Keratinocyte (primary cell): ENCODE measurements around the gene TRIM54. TPM values are rescaled to one million over a fixed set of nuclear protein-coding genes. Genes with fewer than 3 reads are reported as not detected.

ENCODE experiments used
- DNase-seq: peaks from one replicate; pipeline ENCODE4 v3.0.0-alpha.2; 2011; ENCODE audit warnings: low read depth, missing footprints, low spot score
- FAIRE-seq: peaks from 2 replicates; lab custom pipeline; 2011; peaks lifted over from hg19 to GRCh38; lab: Jason Lieb, UNC
- H2AFZ ChIP-seq: 2 replicates; pipeline ENCODE4 v1.6.0; 2012; ENCODE audit warnings: low read length, control low read depth, inconsistent platforms; ENCODE audit not compliant: control insufficient read depth
- H3K27ac ChIP-seq: 2 replicates; pipeline ENCODE4 v1.5.1; 2011; ENCODE audit warnings: low read length; ENCODE audit not compliant: control insufficient read depth, insufficient read depth
- H3K27me3 ChIP-seq: 3 replicates; pipeline ENCODE4 v1.6.0; 2011; ENCODE audit warnings: low read length; ENCODE audit not compliant: control insufficient read depth, insufficient read depth; ENCODE audit errors: extremely low read depth
- H3K36me3 ChIP-seq, 2 experiments: 2 replicates in 1 of 2; 3 replicates in 1 of 2; pipeline ENCODE4 v1.5.1; 2011; ENCODE audit warnings: low read length in 2 of 2, mild to moderate bottlenecking in 1 of 2; ENCODE audit not compliant: control insufficient read depth in 2 of 2, insufficient read depth in 2 of 2; ENCODE audit errors: extremely low read depth in 1 of 2
- H3K4me1 ChIP-seq: 3 replicates; pipeline ENCODE4 v1.5.1; 2011; ENCODE audit warnings: low read length; ENCODE audit not compliant: control insufficient read depth, insufficient read depth; ENCODE audit errors: extremely low read depth
- H3K4me2 ChIP-seq: 3 replicates; pipeline ENCODE4 v1.6.0; 2011; ENCODE audit warnings: low read depth, low read length; ENCODE audit not compliant: control insufficient read depth, insufficient read depth; ENCODE audit errors: extremely low read depth
- H3K4me3 ChIP-seq, 3 experiments: fragments of 200-600 bp in 1 of 3; sonication (generic) in 1 of 3; 2 replicates in 2 of 3; 3 replicates in 1 of 3; pipeline ENCODE4 v1.5.1; 2011 to 2016; ENCODE audit warnings: low read length in 3 of 3, mild to moderate bottlenecking in 3 of 3, control low read depth in 2 of 3, inconsistent platforms in 1 of 3, low read depth in 1 of 3, mixed read lengths in 1 of 3, mixed run types in 1 of 3, moderate library complexity in 1 of 3; ENCODE audit not compliant: control insufficient read depth in 2 of 3, insufficient read depth in 2 of 3; ENCODE audit errors: extremely low read depth in 1 of 3
- H3K79me2 ChIP-seq: 2 replicates; pipeline ENCODE4 v1.6.0; 2012; ENCODE audit warnings: low read length; ENCODE audit not compliant: control insufficient read depth, insufficient read depth
- H3K9ac ChIP-seq: 3 replicates; pipeline ENCODE4 v1.6.0; 2011; ENCODE audit warnings: low read length; ENCODE audit not compliant: control insufficient read depth, insufficient read depth; ENCODE audit errors: extremely low read depth
- H3K9me1 ChIP-seq: 3 replicates; pipeline ENCODE4 v1.6.0; 2011; ENCODE audit warnings: low read length; ENCODE audit not compliant: control insufficient read depth, insufficient read depth; ENCODE audit errors: extremely low read depth
- H3K9me3 ChIP-seq: 2 replicates; pipeline ENCODE4 v1.5.1; 2012; ENCODE audit warnings: low read depth, low read length; ENCODE audit not compliant: control insufficient read depth
- H4K20me1 ChIP-seq: 3 replicates; pipeline ENCODE4 v1.6.0; 2011; ENCODE audit warnings: low read length; ENCODE audit not compliant: control insufficient read depth, insufficient read depth; ENCODE audit errors: extremely low read depth
- EZH2 ChIP-seq: IDR thresholded peaks from one replicate; pipeline ENCODE4 v1.6.1; 2012; ENCODE audit warnings: inconsistent platforms, mild to moderate bottlenecking, low read length, moderate library complexity
- dilution Hi-C: fragments of 300-500 bp; cut with MboI; formaldehyde crosslinking; loops from one replicate; pipeline ENCODE4 v1.7.0; 2020; ENCODE audit warnings: low sequenced_read_pairs; ENCODE audit not compliant: extremely low pct_ligation_motif_present
- polyA plus RNA-seq, 5 experiments: library from polyadenylated mRNA; depleted of rRNA in 3 of 5; stranded (reverse) in 3 of 5; stranded (forward) in 1 of 5; unstranded in 1 of 5; fragments of >200 nt; gene quantifications; 1 replicate in 1 of 5; 2 replicates in 3 of 5; 3 replicates in 1 of 5; pipeline versions ENCODE4 v1.2.1 to v1.2.3, GENCODE V29; 2011 to 2012; ENCODE audit warnings: missing spikeins in 2 of 5, low read depth in 1 of 5, low replicate concordance in 1 of 5
- TF ChIP-seq, protein P1 (sequence below), 3 experiments: IDR thresholded peaks in 1 of 3; conservative IDR thresholded peaks in 1 of 3; optimal IDR thresholded peaks in 1 of 3; 2 replicates in 2 of 3; 3 replicates in 1 of 3; pipeline versions ENCODE3 to v1.5.1; 2011; ENCODE audit warnings: low read length in 3 of 3, mild to moderate bottlenecking in 3 of 3, moderate library complexity in 2 of 3, control low read depth in 1 of 3, inconsistent platforms in 1 of 3; ENCODE audit not compliant: insufficient read depth in 2 of 3; ENCODE audit errors: extremely low read depth in 1 of 3

Gene TRIM54
- polyA plus RNA-seq, 1 donor (not counting 4 experiments of a cell fraction or from before 2014, with no cell fraction given) = not detected

DNA sequence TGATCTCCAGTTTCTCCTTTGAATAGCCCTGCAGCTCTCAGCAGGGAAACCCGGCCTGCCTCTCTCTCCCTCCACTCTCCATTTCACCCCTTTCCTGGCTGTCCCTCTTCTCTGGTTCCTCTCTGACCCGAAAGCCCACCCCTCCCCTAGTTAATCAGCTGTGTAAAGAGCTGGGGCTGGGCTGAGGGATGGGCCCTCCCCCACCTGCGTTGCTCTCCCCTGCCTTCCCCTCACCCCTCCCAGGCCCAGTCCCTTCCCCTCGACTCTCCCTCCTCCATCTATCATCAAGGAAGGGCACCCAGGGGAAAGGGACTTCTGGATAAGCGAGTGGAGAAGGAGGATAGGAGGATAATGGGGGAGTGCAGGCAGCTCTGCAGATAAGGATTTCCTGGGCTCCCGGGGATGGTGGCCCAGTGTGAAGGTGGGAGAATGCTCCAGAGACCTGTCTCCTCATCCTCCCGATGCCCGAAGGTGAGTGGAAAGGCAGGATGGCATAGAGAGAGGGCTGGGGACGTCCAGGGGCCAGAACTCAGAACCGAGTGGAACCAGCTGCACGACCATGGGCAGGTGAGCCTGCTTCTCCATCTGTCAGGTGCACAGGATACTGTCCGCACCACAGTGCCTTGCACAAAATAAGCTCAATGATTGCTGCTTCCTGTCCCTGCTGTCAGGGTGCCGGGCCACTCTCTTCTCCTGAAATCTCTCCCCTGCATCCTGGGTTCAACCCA, 31.4 kb upstream of the TRIM54 start:
- no peak overlapping the region for H2AFZ ChIP-seq
- H3K27ac ChIP-seq = no peak overlapping the region
- no peak overlapping the region for H3K4me3 ChIP-seq
- H4K20me1 ChIP-seq = no peaks in the 10 kb centered on the region
- dilution Hi-C loops = no loop called here
- H3K4me1 ChIP-seq = peaks cover under 1% of the 10 kb centered on the region
- no peaks in the 10 kb centered on the region for H3K9me3 ChIP-seq
- H3K4me2 ChIP-seq = no peak overlapping the region
- no peaks in the 10 kb centered on the region for H3K9me1 ChIP-seq
- DNase-seq (no peak), FAIRE-seq (no peak)
- H3K27me3 ChIP-seq = peaks cover 18% of the 10 kb centered on the region
- H3K9ac ChIP-seq = no peak overlapping the region
- H3K79me2 ChIP-seq = no peaks in the 10 kb centered on the region
- no peaks in the 10 kb centered on the region for H3K36me3 ChIP-seq
- TF ChIP-seq, protein P1, sequence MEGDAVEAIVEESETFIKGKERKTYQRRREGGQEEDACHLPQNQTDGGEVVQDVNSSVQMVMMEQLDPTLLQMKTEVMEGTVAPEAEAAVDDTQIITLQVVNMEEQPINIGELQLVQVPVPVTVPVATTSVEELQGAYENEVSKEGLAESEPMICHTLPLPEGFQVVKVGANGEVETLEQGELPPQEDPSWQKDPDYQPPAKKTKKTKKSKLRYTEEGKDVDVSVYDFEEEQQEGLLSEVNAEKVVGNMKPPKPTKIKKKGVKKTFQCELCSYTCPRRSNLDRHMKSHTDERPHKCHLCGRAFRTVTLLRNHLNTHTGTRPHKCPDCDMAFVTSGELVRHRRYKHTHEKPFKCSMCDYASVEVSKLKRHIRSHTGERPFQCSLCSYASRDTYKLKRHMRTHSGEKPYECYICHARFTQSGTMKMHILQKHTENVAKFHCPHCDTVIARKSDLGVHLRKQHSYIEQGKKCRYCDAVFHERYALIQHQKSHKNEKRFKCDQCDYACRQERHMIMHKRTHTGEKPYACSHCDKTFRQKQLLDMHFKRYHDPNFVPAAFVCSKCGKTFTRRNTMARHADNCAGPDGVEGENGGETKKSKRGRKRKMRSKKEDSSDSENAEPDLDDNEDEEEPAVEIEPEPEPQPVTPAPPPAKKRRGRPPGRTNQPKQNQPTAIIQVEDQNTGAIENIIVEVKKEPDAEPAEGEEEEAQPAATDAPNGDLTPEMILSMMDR (optimal IDR thresholded peaks at IDR 0.05 in 1 of 3, IDR thresholded peaks at IDR 0.05 in 1 of 3, conservative IDR thresholded peaks at IDR 0.05 in 1 of 3; ENCODE audit: extremely low read depth in 1 of 3, insufficient read depth in 2 of 3, low read length in 3 of 3) = no peak
- no peak for TF ChIP-seq EZH2

DNA sequence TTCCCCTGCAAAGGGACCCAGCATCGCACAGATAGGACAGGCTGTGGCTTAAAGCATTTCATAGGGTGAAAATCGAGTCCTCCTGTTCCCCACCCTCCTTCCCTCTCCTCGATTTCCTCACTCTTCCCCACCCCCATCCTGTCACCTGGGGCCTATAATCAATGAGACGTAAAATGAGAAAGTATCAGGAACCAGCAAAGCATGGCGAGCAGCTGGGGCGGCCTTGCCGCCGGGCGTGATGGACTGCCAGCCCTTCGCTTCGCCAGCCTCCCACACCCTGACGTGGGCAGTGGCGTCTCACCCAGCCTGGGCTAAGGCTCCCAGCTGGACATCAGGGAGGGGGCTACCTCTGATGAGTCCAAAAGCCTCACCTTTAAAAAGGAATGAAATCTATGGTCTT, 30.5 kb upstream of the TRIM54 start:
- H3K9me3 ChIP-seq = no peaks in the 10 kb centered on the region
- FAIRE-seq (no peak), DNase-seq (no peak)
- H3K4me3 ChIP-seq = no peak overlapping the region
- H3K36me3 ChIP-seq = no peaks in the 10 kb centered on the region
- no peaks in the 10 kb centered on the region for H3K79me2 ChIP-seq
- H3K27me3 ChIP-seq = peaks cover 25% of the 10 kb centered on the region
- no peaks in the 10 kb centered on the region for H4K20me1 ChIP-seq
- H2AFZ ChIP-seq = no peak overlapping the region
- TF ChIP-seq EZH2 = no peak
- TF ChIP-seq, protein P1 (optimal IDR thresholded peaks at IDR 0.05 in 1 of 3, IDR thresholded peaks at IDR 0.05 in 1 of 3, conservative IDR thresholded peaks at IDR 0.05 in 1 of 3; ENCODE audit: extremely low read depth in 1 of 3, insufficient read depth in 2 of 3, low read length in 3 of 3) = no peak
- peaks cover 2% of the 10 kb centered on the region for H3K4me1 ChIP-seq
- H3K9me1 ChIP-seq = no peaks in the 10 kb centered on the region
- H3K27ac ChIP-seq = no peak overlapping the region
- dilution Hi-C loops = no loop called here
- no peak overlapping the region for H3K4me2 ChIP-seq
- no peak overlapping the region for H3K9ac ChIP-seq
